BLaER1 treated with 17β-estradiol and CSF1 and Interleukin-3, amounts not matched to agents 10 nM and 100 nM (cell line): ENCODE data around the gene KRTAP2-3.
"Not testable (repeated sequence)": the region's sequence is repeated elsewhere in the genome, so short reads cannot be mapped to it uniquely, and the experiment has no call there.

Experiments used
- H3K27ac ChIP-seq, 11 experiments: shearing (Covaris generic); formaldehyde crosslinking; 2 replicates each; pipeline ENCODE4 v1.8.1; 2022
- H3K27me3 ChIP-seq, 11 experiments: shearing (Covaris generic); formaldehyde crosslinking; 2 replicates each; pipeline ENCODE4 v1.8.1; 2022
- H3K36me3 ChIP-seq, 11 experiments: shearing (Covaris generic); formaldehyde crosslinking; 2 replicates each; pipeline ENCODE4 v1.8.1; 2022
- H3K4me1 ChIP-seq, 10 experiments: shearing (Covaris generic); formaldehyde crosslinking; 2 replicates each; pipeline ENCODE4 v1.8.1; 2022
- H3K4me2 ChIP-seq, 11 experiments: shearing (Covaris generic); formaldehyde crosslinking; 2 replicates each; pipeline ENCODE4 v1.8.1; 2022
- H3K4me3 ChIP-seq, 10 experiments: shearing (Covaris generic); formaldehyde crosslinking; 2 replicates each; pipeline ENCODE4 v1.8.1; 2022
- H3K9ac ChIP-seq, 11 experiments: shearing (Covaris generic); formaldehyde crosslinking; 2 replicates each; pipeline ENCODE4 v1.8.1; 2022
- H3K9me3 ChIP-seq, 11 experiments: shearing (Covaris generic); formaldehyde crosslinking; replicated peaks in 1 of 11; 2 replicates each; pipeline ENCODE4 v1.8.1; 2022
- H4K20me1 ChIP-seq, 11 experiments: shearing (Covaris generic); formaldehyde crosslinking; 2 replicates each; pipeline ENCODE4 v1.8.1; 2022
- Cebpa-rat ChIP-seq, 11 experiments: shearing (Covaris generic); IDR thresholded peaks; 2 replicates each; pipeline ENCODE4 v1.8.1; 2022

The KRTAP2-3 gene

GRCh38 chr17:41098481-41098880, 38.6 kb upstream of the KRTAP2-3 start:
- no peak overlapping the region for H3K4me2 ChIP-seq
- no peak for TF ChIP-seq Cebpa-rat (IDR thresholded peaks at IDR 0.05)
- no peak overlapping the region for H3K27ac ChIP-seq
- no peaks in the 10 kb centered on the region for H3K27me3 ChIP-seq
- H3K4me3 ChIP-seq = no peak overlapping the region
- no peaks in the 10 kb centered on the region for H3K36me3 ChIP-seq
- peaks cover 9 to 11% (median 11%) of the 10 kb centered on the region in 10 experiments for H3K4me1 ChIP-seq
- H3K9me3 ChIP-seq = peaks cover 8 to 13% (median 10%) of the 10 kb centered on the region in 11 experiments
- H3K9ac ChIP-seq = no peak overlapping the region
- no peaks in the 10 kb centered on the region for H4K20me1 ChIP-seq

- H3K4me2 ChIP-seq = no peak within 1 kb of the TSS
- no peaks in the 10 kb centered on the region for H3K36me3 ChIP-seq
- H3K9ac ChIP-seq = no peak within 1 kb of the TSS
- no peak within 1 kb of the TSS for H3K27ac ChIP-seq
- no peaks in the 10 kb centered on the region for H4K20me1 ChIP-seq
- no peak within 1 kb of the TSS for H3K4me3 ChIP-seq
- no peak for TF ChIP-seq Cebpa-rat (IDR thresholded peaks at IDR 0.05)
- no peaks in the 10 kb centered on the region for H3K27me3 ChIP-seq
- peaks cover 9 to 11% (median 11%) of the 10 kb centered on the region in 10 experiments for H3K4me1 ChIP-seq
- H3K9me3 ChIP-seq = peaks cover 13 to 17% (median 14%) of the 10 kb centered on the region in 11 experiments
These were observed 38.1 kb upstream of the KRTAP2-3 start, which contains the start of gene KRTAP4-8 for GRCh38 chr17:41098042-41098441. Gene KRTAP4-8 (minus strand): TSS chr17:41098142. CDS start chr17:41098084, 58 bp downstream.

- peaks cover 9 to 11% (median 11%) of the 10 kb centered on the region in 10 experiments for H3K4me1 ChIP-seq
- no peak overlapping the region for H3K4me2 ChIP-seq
- H3K27ac ChIP-seq = no peak overlapping the region
- no peak overlapping the region for H3K9ac ChIP-seq
- H4K20me1 ChIP-seq = no peaks in the 10 kb centered on the region
- no peaks in the 10 kb centered on the region for H3K27me3 ChIP-seq
- H3K4me3 ChIP-seq = no peak overlapping the region
- no peaks in the 10 kb centered on the region for H3K36me3 ChIP-seq
- peaks cover 19 to 35% (median 29%) of the 10 kb centered on the region in 11 experiments for H3K9me3 ChIP-seq
- TF ChIP-seq Cebpa-rat (IDR thresholded peaks at IDR 0.05) = no peak
These were observed 36.1 kb upstream of the KRTAP2-3 start for GRCh38 chr17:41096055-41096454.

- not testable (repeated sequence) for H3K27ac ChIP-seq, H3K4me2 ChIP-seq, H3K27me3 ChIP-seq, H3K9ac ChIP-seq, H3K36me3 ChIP-seq, H4K20me1 ChIP-seq, H3K4me3 ChIP-seq, H3K4me1 ChIP-seq
- peaks cover 14 to 29% (median 24%) of the 10 kb centered on the region in 11 experiments for H3K9me3 ChIP-seq
These were observed 28.9 kb upstream of the KRTAP2-3 start for GRCh38 chr17:41088760-41089352.

- not testable (repeated sequence) for H3K4me2 ChIP-seq, H4K20me1 ChIP-seq, H3K27me3 ChIP-seq, H3K27ac ChIP-seq, H3K9me3 ChIP-seq, H3K4me3 ChIP-seq, H3K36me3 ChIP-seq, H3K9ac ChIP-seq, H3K4me1 ChIP-seq
These were observed 24.4 kb upstream of the KRTAP2-3 start, which contains the start of gene KRTAP4-7 for GRCh38 chr17:41084100-41084856. Gene KRTAP4-7 (plus strand): TSS chr17:41084150. CDS start chr17:41084207, 57 bp downstream.

- not testable (repeated sequence) for H3K4me2 ChIP-seq, H3K4me3 ChIP-seq, H3K9me3 ChIP-seq, H3K4me1 ChIP-seq, H4K20me1 ChIP-seq, H3K27me3 ChIP-seq, H3K27ac ChIP-seq, H3K36me3 ChIP-seq, H3K9ac ChIP-seq
These were observed 23.5 kb upstream of the KRTAP2-3 start for GRCh38 chr17:41083427-41083826.

GRCh38 chr17:41082626-41083025, 22.7 kb upstream of the KRTAP2-3 start:
- Histone ChIP-seq H3K9ac (no peak overlapping the region), H3K4me1 (no peaks in the 10 kb centered on the region), H3K27me3 (no peaks in the 10 kb centered on the region), H3K9me3 (no peaks in the 10 kb centered on the region), H3K4me3 (no peak overlapping the region), H3K4me2 (no peak overlapping the region), H3K27ac (no peak overlapping the region), H4K20me1 (no peaks in the 10 kb centered on the region), H3K36me3 (no peaks in the 10 kb centered on the region)
- TF ChIP-seq Cebpa-rat (IDR thresholded peaks at IDR 0.05) = no peak

- Histone ChIP-seq H4K20me1 (no peaks in the 10 kb centered on the region), H3K27me3 (no peaks in the 10 kb centered on the region), H3K4me3 (no peak overlapping the region), H3K9ac (no peak overlapping the region), H3K9me3 (peaks cover 0 to 10% (median 0%) of the 10 kb centered on the region in 11 experiments; a peak in 2 of 22 replicates), H3K36me3 (no peaks in the 10 kb centered on the region), H3K4me1 (no peaks in the 10 kb centered on the region), H3K27ac (no peak overlapping the region), H3K4me2 (no peak overlapping the region)
- no peak for TF ChIP-seq Cebpa-rat (IDR thresholded peaks at IDR 0.05)
These were observed 16.9 kb upstream of the KRTAP2-3 start for GRCh38 chr17:41076788-41077187.

GRCh38 chr17:41073676-41074075, 13.8 kb upstream of the KRTAP2-3 start:
- Histone ChIP-seq H3K9me3 (peaks cover 0 to 10% (median 0%) of the 10 kb centered on the region in 11 experiments; a peak in 2 of 22 replicates), H3K9ac (no peak overlapping the region), H4K20me1 (no peaks in the 10 kb centered on the region), H3K27me3 (no peaks in the 10 kb centered on the region), H3K4me1 (no peaks in the 10 kb centered on the region), H3K27ac (no peak overlapping the region), H3K4me3 (no peak overlapping the region), H3K4me2 (no peak overlapping the region), H3K36me3 (no peaks in the 10 kb centered on the region)
- TF ChIP-seq Cebpa-rat (IDR thresholded peaks at IDR 0.05) = no peak
